Measurements from ENCODE around the gene PDSS1. TPM values are rescaled to one million over a fixed set of nuclear protein-coding genes. Genes with fewer than 3 reads are reported as not detected.

Gene PDSS1
- total and polyA plus RNA-seq, 2 of the 13 experiments (the other 11 are each of a cell fraction or from before 2014, with no cell fraction given): 18.7 to 19.3 TPM

GRCh38 chr10:26697163-26697921 is at the start of gene PDSS1 (continued):
- 0 out of 2 replicates have a peak, but pooled peaks have one; percentile 14 for TF ChIP-seq HNRNPL (IDR thresholded peaks at IDR 0.05; ENCODE audit: low read depth, low read length)
- TF ChIP-seq SP2 (CRISPR knock-in tag; IDR thresholded peaks at IDR 0.05): peak; percentile 63; the same call in 1 of the 2 replicates
- TF ChIP-seq ZNF121 (CRISPR knock-in tag; IDR thresholded peaks at IDR 0.05): no peak
- TF ChIP-seq ZNF468 (CRISPR knock-in tag; IDR thresholded peaks at IDR 0.05): no peak
- TF ChIP-seq MTA3 (CRISPR knock-in tag; IDR thresholded peaks at IDR 0.05): no peak
- TF ChIP-seq ZNF678 (CRISPR knock-in tag; IDR thresholded peaks at IDR 0.05): no peak
- no peak for TF ChIP-seq TARDBP (CRISPR knock-in tag; IDR thresholded peaks at IDR 0.05)
- 0 out of 2 replicates have a peak, but pooled peaks have one; percentile 43 for TF ChIP-seq ZNF530 (CRISPR knock-in tag; IDR thresholded peaks at IDR 0.05; ENCODE audit: low read depth)
- no peak for TF ChIP-seq ZNF704 (CRISPR knock-in tag; IDR thresholded peaks at IDR 0.05; ENCODE audit: borderline replicate concordance)
- no peak for TF ChIP-seq CEBPG (CRISPR knock-in tag; IDR thresholded peaks at IDR 0.05)
- no peak for TF ChIP-seq GATA4 (IDR thresholded peaks at IDR 0.05; ENCODE audit: borderline replicate concordance, low read depth)
- TF ChIP-seq MTERF4 (CRISPR knock-in tag; IDR thresholded peaks at IDR 0.05): no peak
- TF ChIP-seq KLF13 (CRISPR knock-in tag; IDR thresholded peaks at IDR 0.05): no peak
- TF ChIP-seq NFKBIZ (CRISPR knock-in tag; IDR thresholded peaks at IDR 0.05): no peak
- TF ChIP-seq TRIM24 (CRISPR knock-in tag; IDR thresholded peaks at IDR 0.05): no peak
- TF ChIP-seq, protein P1, sequence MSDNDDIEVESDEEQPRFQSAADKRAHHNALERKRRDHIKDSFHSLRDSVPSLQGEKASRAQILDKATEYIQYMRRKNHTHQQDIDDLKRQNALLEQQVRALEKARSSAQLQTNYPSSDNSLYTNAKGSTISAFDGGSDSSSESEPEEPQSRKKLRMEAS (IDR thresholded peaks at IDR 0.05): no peak; the same call in 1 of the 2 replicates
- TF ChIP-seq RFXANK (CRISPR knock-in tag; IDR thresholded peaks at IDR 0.05): no peak
- no peak for TF ChIP-seq ZNF710 (CRISPR knock-in tag; IDR thresholded peaks at IDR 0.05; ENCODE audit: borderline replicate concordance)
- no peak for TF ChIP-seq ZBTB7A (CRISPR knock-in tag; IDR thresholded peaks at IDR 0.05)
- peak; percentile 86 for TF ChIP-seq BHLHE40 (IDR thresholded peaks at IDR 0.05; ENCODE audit: low read length)
- TF ChIP-seq ZNF251 (CRISPR knock-in tag; IDR thresholded peaks at IDR 0.05): no peak
- TF ChIP-seq, protein P2, sequence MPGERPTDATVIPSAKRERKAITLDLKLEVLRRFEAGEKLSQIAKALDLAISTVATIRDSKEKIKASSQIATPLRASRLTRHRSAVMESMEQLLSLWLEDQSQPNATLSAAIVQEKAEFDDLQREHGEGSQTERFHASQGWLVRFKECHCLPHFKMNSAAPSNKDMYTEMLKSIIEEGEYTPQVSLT (CRISPR knock-in tag; IDR thresholded peaks at IDR 0.05; ENCODE audit: borderline replicate concordance, low read depth): no peak
- TF ChIP-seq ZNF264 (CRISPR knock-in tag; IDR thresholded peaks at IDR 0.05): no peak
- no peak; the same call in 1 of the 2 replicates for TF ChIP-seq GMEB1 (CRISPR knock-in tag; IDR thresholded peaks at IDR 0.05; ENCODE audit: borderline replicate concordance)
- no peak for TF ChIP-seq ZBTB8A (CRISPR knock-in tag; IDR thresholded peaks at IDR 0.05; ENCODE audit: borderline replicate concordance, low read depth)

All from HepG2 (cell line).